H1 (cell line): Measurements from ENCODE around the gene CDK4. TPM values are rescaled to one million over a fixed set of nuclear protein-coding genes. Genes with fewer than 3 reads are reported as not detected.
A peak's percentile ranks its signal among the peaks of the same experiment; 100 is the strongest.

Experiments
- CTCF ChIA-PET: fragments of 300-600 bp; sonication (Branson Sonifier 250); formaldehyde crosslinking; loops from one replicate; lab custom pipeline; 2021; ENCODE audit not compliant: partially characterized antibody; lab: Charles Lee
- POLR2A ChIA-PET: fragments of 300-600 bp; sonication (Branson Sonifier 250); formaldehyde crosslinking; loops from one replicate; lab custom pipeline; 2021; ENCODE audit warnings: inconsistent platforms; ENCODE audit not compliant: partially characterized antibody; lab: Charles Lee
- DNase-seq, 2 experiments: peaks; one replicate each; pipeline versions ENCODE4 v3.0.0 to v3.0.0-alpha.2; 2010 to 2022; ENCODE audit warnings: low spot score in 2 of 2, low read depth in 1 of 2, mixed read lengths in 1 of 2
- FAIRE-seq: peaks from 2 replicates; lab custom pipeline; 2011; peaks lifted over from hg19 to GRCh38; lab: Jason Lieb, UNC
- H2AFZ ChIP-seq: 2 replicates; pipeline ENCODE4 v1.8.1; 2012; ENCODE audit warnings: low read length, inconsistent platforms
- H2AK5ac ChIP-seq: 2 replicates; pipeline ENCODE4 v1.6.1; 2013; ENCODE audit warnings: low read depth, low read length
- H2BK120ac ChIP-seq: replicated peaks from 2 replicates; pipeline ENCODE3; 2013; ENCODE audit warnings: low read depth, low read length, inconsistent platforms
- H2BK12ac ChIP-seq: 2 replicates; pipeline ENCODE4 v1.6.1; 2013; ENCODE audit warnings: low read depth, low read length
- H2BK15ac ChIP-seq: 2 replicates; pipeline ENCODE4 v1.6.1; 2013; ENCODE audit warnings: low read length
- H2BK20ac ChIP-seq: 2 replicates; pipeline ENCODE4 v1.6.1; 2013; ENCODE audit warnings: low read length
- H2BK5ac ChIP-seq: 2 replicates; pipeline ENCODE4 v1.6.1; 2013; ENCODE audit warnings: low read depth, low read length
- H3K14ac ChIP-seq: 2 replicates; pipeline ENCODE4 v1.6.1; 2013; ENCODE audit warnings: inconsistent platforms; ENCODE audit not compliant: insufficient read length
- H3K18ac ChIP-seq: 2 replicates; pipeline ENCODE4 v1.6.1; 2013; ENCODE audit warnings: low read length; ENCODE audit errors: extremely low read depth
- H3K23ac ChIP-seq: 2 replicates; pipeline ENCODE4 v1.6.1; 2013; ENCODE audit warnings: inconsistent platforms; ENCODE audit not compliant: insufficient read length
- H3K23me2 ChIP-seq: 2 replicates; pipeline ENCODE4 v1.6.1; 2013; ENCODE audit warnings: low read depth, low read length
- H3K27ac ChIP-seq: 2 replicates; pipeline ENCODE4 v1.6.1; 2011; ENCODE audit warnings: low read depth, low read length, inconsistent platforms
- H3K27me3 ChIP-seq, 4 experiments: replicated peaks in 1 of 4; 1 replicate in 1 of 4; 2 replicates in 3 of 4; pipeline versions ENCODE4 v1.6.1 to v1.8.1; 2011 to 2013; ENCODE audit warnings: low read length in 3 of 4, mild to moderate bottlenecking in 3 of 4, inconsistent platforms in 2 of 4, mixed read lengths in 2 of 4, moderate library complexity in 1 of 4; ENCODE audit not compliant: control insufficient read depth in 3 of 4, insufficient read depth in 3 of 4; ENCODE audit errors: extremely low read depth in 1 of 4
- H3K36me3 ChIP-seq, 4 experiments: 2 replicates each; pipeline versions ENCODE4 v1.6.1 to v1.8.1; 2011 to 2013; ENCODE audit warnings: mild to moderate bottlenecking in 4 of 4, low read length in 3 of 4, moderate library complexity in 2 of 4, control low read depth in 1 of 4, inconsistent platforms in 1 of 4; ENCODE audit not compliant: insufficient read depth in 4 of 4, control insufficient read depth in 2 of 4
- H3K4ac ChIP-seq: replicated peaks from 2 replicates; pipeline ENCODE3; 2013; ENCODE audit warnings: low read length, low read depth, mixed read lengths, inconsistent platforms; ENCODE audit not compliant: insufficient read length
- H3K4me1 ChIP-seq, 4 experiments: replicated peaks in 1 of 4; 1 replicate in 1 of 4; 2 replicates in 3 of 4; pipeline versions ENCODE4 v1.6.1 to v1.8.1; 2011 to 2013; ENCODE audit warnings: low read length in 3 of 4, inconsistent platforms in 2 of 4, mixed read lengths in 1 of 4; ENCODE audit not compliant: insufficient read depth in 4 of 4, control insufficient read depth in 3 of 4
- H3K4me2 ChIP-seq, 2 experiments: 2 replicates each; pipeline versions ENCODE4 v1.6.1 to v1.8.1; 2011 to 2013; ENCODE audit warnings: low read depth in 2 of 2, low read length in 2 of 2, control low read depth in 1 of 2, inconsistent platforms in 1 of 2, mild to moderate bottlenecking in 1 of 2; ENCODE audit not compliant: insufficient read depth in 1 of 2
- H3K4me3 ChIP-seq, 4 experiments: fragments of 200-600, 300-600 bp in 1 of 4; sonication (generic), shearing (Covaris generic), sonication (Bioruptor Twin) in 1 of 4; 2 replicates each; pipeline versions ENCODE4 v1.5.1 to v1.8.1; 2011 to 2016; ENCODE audit warnings: low read length in 4 of 4, low read depth in 3 of 4, control low read depth in 2 of 4, inconsistent platforms in 2 of 4, mild to moderate bottlenecking in 2 of 4, mixed read lengths in 1 of 4, moderate library complexity in 1 of 4; ENCODE audit not compliant: insufficient read depth in 2 of 4; ENCODE audit errors: extremely low read depth in 1 of 4
- H3K56ac ChIP-seq: replicated peaks from 2 replicates; pipeline ENCODE3; 2013; ENCODE audit warnings: low read depth, mild to moderate bottlenecking, mixed read lengths, low read length, inconsistent platforms; ENCODE audit not compliant: insufficient read length
- H3K79me1 ChIP-seq: 2 replicates; pipeline ENCODE4 v1.6.1; 2013; ENCODE audit warnings: low read depth, low read length, control low read depth
- H3K79me2 ChIP-seq, 2 experiments: 2 replicates each; pipeline versions ENCODE4 v1.6.1 to v1.8.1; 2012 to 2013; ENCODE audit warnings: low read length in 2 of 2, mild to moderate bottlenecking in 2 of 2, inconsistent platforms in 1 of 2; ENCODE audit not compliant: insufficient read depth in 2 of 2, control insufficient read depth in 1 of 2
- H3K9ac ChIP-seq, 4 experiments: replicated peaks in 1 of 4; 1 replicate in 1 of 4; 2 replicates in 3 of 4; pipeline versions ENCODE4 v1.6.1 to v1.8.1; 2011 to 2013; ENCODE audit warnings: low read depth in 3 of 4, low read length in 3 of 4, control low read depth in 2 of 4, mild to moderate bottlenecking in 2 of 4, moderate library complexity in 2 of 4, inconsistent platforms in 1 of 4; ENCODE audit errors: extremely low read depth in 1 of 4
- H3K9me3 ChIP-seq, 2 experiments: 2 replicates each; pipeline versions ENCODE4 v1.6.1 to v1.8.1; 2012 to 2013; ENCODE audit warnings: mild to moderate bottlenecking in 2 of 2, moderate library complexity in 2 of 2, control low read depth in 1 of 2, inconsistent platforms in 1 of 2, low read depth in 1 of 2, low read length in 1 of 2, mixed read lengths in 1 of 2; ENCODE audit not compliant: insufficient read depth in 2 of 2
- H4K20me1 ChIP-seq, 2 experiments: replicated peaks in 1 of 2; 2 replicates each; pipeline versions ENCODE3 to v1.8.1; 2011 to 2013; ENCODE audit warnings: inconsistent platforms in 2 of 2, low read length in 2 of 2, mild to moderate bottlenecking in 1 of 2; ENCODE audit not compliant: insufficient read depth in 2 of 2, control insufficient read depth in 1 of 2
- H4K5ac ChIP-seq: 2 replicates; pipeline ENCODE4 v1.6.1; 2013; ENCODE audit warnings: low read length, low read depth, mixed read lengths, inconsistent platforms; ENCODE audit not compliant: insufficient read length
- H4K8ac ChIP-seq: 2 replicates; pipeline ENCODE4 v1.8.0; 2013; ENCODE audit warnings: mild to moderate bottlenecking, moderate library complexity, low read length, inconsistent platforms; ENCODE audit not compliant: insufficient read depth; ENCODE audit errors: extremely low read depth
- H4K91ac ChIP-seq: replicated peaks from 2 replicates; pipeline ENCODE3; 2013; ENCODE audit warnings: low read length, mixed read lengths, inconsistent platforms; ENCODE audit not compliant: insufficient read length
- CHD1 ChIP-seq: IDR thresholded peaks from 2 replicates; pipeline ENCODE4 v1.6.1; 2012; ENCODE audit warnings: low read depth, low read length, improper control_type of control experiment
- CHD2 ChIP-seq: IDR thresholded peaks from 2 replicates; pipeline ENCODE4 v1.6.1; 2012; ENCODE audit warnings: low read length, improper control_type of control experiment
- CREB1 ChIP-seq: IDR thresholded peaks from 2 replicates; pipeline ENCODE4 v1.6.1; 2012; ENCODE audit warnings: inconsistent platforms
- KDM4A ChIP-seq: IDR thresholded peaks from one replicate; pipeline ENCODE4 v1.7.1; 2012; ENCODE audit warnings: low read depth, mild to moderate bottlenecking, moderate library complexity, low read length, inconsistent platforms; ENCODE audit not compliant: severe bottlenecking
- MAX ChIP-seq: IDR thresholded peaks from 2 replicates; pipeline ENCODE4 v1.6.1; 2012; ENCODE audit warnings: inconsistent platforms
- RFX5 ChIP-seq: IDR thresholded peaks from 2 replicates; pipeline ENCODE4 v1.6.1; 2011; ENCODE audit warnings: low read depth, low read length, improper control_type of control experiment, borderline replicate concordance
- RNF2 ChIP-seq: fragments of 200-900, 300-1000 bp; sonication (generic); IDR thresholded peaks from 2 replicates; pipeline ENCODE4 v1.7.1; 2016; ENCODE audit warnings: borderline replicate concordance, low read depth, mild to moderate bottlenecking, antibody characterized with exemption, low read length; ENCODE audit not compliant: poor library complexity, severe bottlenecking; ENCODE audit errors: missing control alignments
- SIN3A ChIP-seq, 2 experiments: IDR thresholded peaks in 1 of 2; conservative IDR thresholded peaks in 1 of 2; 2 replicates each; pipeline ENCODE4 v1.6.1; 2011 to 2012; ENCODE audit warnings: low read length in 2 of 2, improper control_type of control experiment in 1 of 2, low read depth in 1 of 2, mild to moderate bottlenecking in 1 of 2
- SP1 ChIP-seq: IDR thresholded peaks from 2 replicates; pipeline ENCODE4 v1.6.1; 2011; ENCODE audit warnings: low read depth, low read length
- TEAD4 ChIP-seq: IDR thresholded peaks from 2 replicates; pipeline ENCODE4 v1.6.1; 2012; ENCODE audit warnings: low read depth, low read length, inconsistent platforms, mixed read lengths
- WGBS, 2 experiments: shearing (Covaris generic) in 1 of 2; methylation state at CpG; one replicate each; pipeline versions ENCODE4 v1.1.6 to v1.1.7; 2013 to 2015; ENCODE audit warnings: low lambda C conversion rate in 2 of 2, mixed read lengths in 2 of 2, inconsistent platforms in 1 of 2, low coverage in 1 of 2, missing lambda C conversion rate in 1 of 2; ENCODE audit not compliant: insufficient replicate concordance in 2 of 2, insufficient coverage in 1 of 2, insufficient read length in 1 of 2; ENCODE audit errors: extremely low coverage in 1 of 2, missing lambda C conversion rate in 1 of 2; 5-methylcytosine and 5-hydroxymethylcytosine counted together
- polyA plus RNA-seq, 7 experiments: library from polyadenylated mRNA; depleted of rRNA in 3 of 7; stranded (reverse) in 5 of 7; unstranded in 2 of 7; fragments of >200 nt in 5 of 7; fragments of 200-250 nt in 2 of 7; gene quantifications; 1 replicate in 5 of 7; 2 replicates in 1 of 7; 4 replicates in 1 of 7; pipeline versions ENCODE4 v1.2.1 to v1.2.3, GENCODE V29; 2011 to 2013; ENCODE audit warnings: missing spikeins in 2 of 7, mixed read lengths in 2 of 7
- total RNA-seq: library from RNA; stranded (reverse); fragmentation: NEBNext Ultra II Directional; extraction: Animal tissue kit (Norgen Biotek cat#: 25700); gene quantifications from 2 replicates; pipeline ENCODE4 v1.2.1, GENCODE V29; 2021

CDK4 gene
- total and polyA plus RNA-seq, 2 of the 8 experiments (the other 6 are each of a cell fraction or from before 2014, with no cell fraction given), result 174 to 368 TPM

GRCh38 chr12:57738661-57739237, 13.4 kb downstream of the CDK4 start, which contains the start of gene AGAP2:
Gene AGAP2, minus strand, starts transcription at chr12:57738742. Its CDS starts 496 bp downstream, at chr12:57738246.
- no peak within 1 kb of the TSS for H4K91ac ChIP-seq
- peak within 1 kb of the TSS; percentile 31 to 76 (median 43) for H3K4me3 ChIP-seq
- H3K9ac ChIP-seq, result no peak within 1 kb of the TSS
- H2BK15ac ChIP-seq, result 0 out of 2 replicates have a peak within 1 kb of the TSS, but pooled peaks have one; percentile 48
- peaks cover 0 to 17% of the 10 kb centered on the region in 2 experiments for H4K20me1 ChIP-seq
- no peak within 1 kb of the TSS for H3K27ac ChIP-seq
- FAIRE-seq (peak; percentile 19), DNase-seq (peak in 1 of 2 experiments; percentile 82)
- no peak within 1 kb of the TSS for H3K23ac ChIP-seq
- H3K4ac ChIP-seq, result no peak within 1 kb of the TSS
- H3K27me3 ChIP-seq, result peaks cover 46 to 80% (median 75%) of the 10 kb centered on the region in 4 experiments
- H3K79me2 ChIP-seq, result no peaks in the 10 kb centered on the region
- H3K4me1 ChIP-seq, result peaks cover 6 to 29% (median 12%) of the 10 kb centered on the region in 4 experiments; a peak in 6 of 7 replicates
- H3K79me1 ChIP-seq, result no peaks in the 10 kb centered on the region
- ChIA-PET CTCF (interaction anchor here (0.6 to 11.2 kb wide), 8 partner anchors 16 to 264 kb away, joined by 3 to 149 read pairs (median 4); partner anchors contain the start of gene CYP27B1), POLR2A (interaction anchor here (0.7 to 5.2 kb wide), 8 partner anchors 11 to 133 kb away, joined by 3 to 59 read pairs (median 6); partner anchors contain the start of genes CDK4 and OS9)
- no peak within 1 kb of the TSS for H4K5ac ChIP-seq
- 3% methylated on average over 10 of the region's 36 CpGs; no CpG with 5 or more reads in 1 of the 2 experiments for WGBS, 2 experiments
- no peak within 1 kb of the TSS for H2BK5ac ChIP-seq
- no peak within 1 kb of the TSS for H2BK120ac ChIP-seq
- no peak within 1 kb of the TSS for H2AFZ ChIP-seq
- H3K36me3 ChIP-seq, result peaks cover 0 to 6% (median 0%) of the 10 kb centered on the region in 4 experiments; a peak in 1 of 8 replicates
- H2AK5ac ChIP-seq, result no peak within 1 kb of the TSS
- peak in 1 of 2 experiments; percentile 40; a peak in 1 of 4 replicates for TF ChIP-seq SIN3A (conservative IDR thresholded peaks at IDR 0.05 in 1 of 2, IDR thresholded peaks at IDR 0.05 in 1 of 2; ENCODE audit: low read depth in 1 of 2, low read length in 2 of 2)
- no peak for TF ChIP-seq RNF2
- TF ChIP-seq CHD1, result no peak
- TF ChIP-seq CHD2, result peak; percentile 58; the same call in 1 of the 2 replicates
- peak; percentile 99 for TF ChIP-seq SP1
- TF ChIP-seq CREB1, result peak; percentile 38; the same call in 1 of the 2 replicates
- TF ChIP-seq RFX5, result peak; percentile 52; the same call in 1 of the 2 replicates
- TF ChIP-seq TEAD4, result peak; percentile 34; the same call in 1 of the 2 replicates
- TF ChIP-seq KDM4A, result no peak
- 0 out of 2 replicates have a peak, but pooled peaks have one; percentile 17 for TF ChIP-seq MAX
- H3K23me2 ChIP-seq, result peaks cover 2% of the 10 kb centered on the region; the same call in 1 of the 2 replicates
- H3K9me3 ChIP-seq, result no peaks in the 10 kb centered on the region; a peak in 1 of 4 replicates
- H3K56ac ChIP-seq, result no peak within 1 kb of the TSS
- H2BK12ac ChIP-seq, result no peak within 1 kb of the TSS
- no peak within 1 kb of the TSS; the same call in 1 of the 2 replicates for H3K18ac ChIP-seq
- H3K14ac ChIP-seq, result no peak within 1 kb of the TSS
- no peak within 1 kb of the TSS for H4K8ac ChIP-seq
- H3K4me2 ChIP-seq, result peak within 1 kb of the TSS; percentile 79 to 93
- no peak within 1 kb of the TSS for H2BK20ac ChIP-seq
